Stimulated activated memory B cell treated with anti-CD40 and anti-IgM and Interleukin-4, amounts not matched to agents 10 μg/mL and 1 μg/mL and 100 μg/mL, for 72 hours (primary cell): ENCODE measurements around the gene ATP6V1E1.

Experiments
- ATAC-seq: fragments of 150-1000 bp; cut with Tn5 transposase; 2 replicates; pipeline ENCODE4 v1.10.0; 2021
- H3K27ac Mint-ChIP-seq: one replicate; pipeline ENCODE4 v1.8.0; 2022; ENCODE audit warnings: mild to moderate bottlenecking, mixed read lengths
- H3K27me3 Mint-ChIP-seq: one replicate; pipeline ENCODE4 v1.8.0; 2022; ENCODE audit warnings: mixed read lengths
- H3K36me3 Mint-ChIP-seq: one replicate; pipeline ENCODE4 v1.8.0; 2022; ENCODE audit warnings: mixed read lengths
- H3K4me1 Mint-ChIP-seq: one replicate; pipeline ENCODE4 v1.8.0; 2022; ENCODE audit warnings: mixed read lengths
- H3K4me3 Mint-ChIP-seq: one replicate; pipeline ENCODE4 v1.8.0; 2022; ENCODE audit warnings: mild to moderate bottlenecking, moderate library complexity, mixed read lengths
- H3K9me3 Mint-ChIP-seq: one replicate; pipeline ENCODE4 v1.8.0; 2022; ENCODE audit warnings: mixed read lengths

The ATP6V1E1 gene

DNA sequence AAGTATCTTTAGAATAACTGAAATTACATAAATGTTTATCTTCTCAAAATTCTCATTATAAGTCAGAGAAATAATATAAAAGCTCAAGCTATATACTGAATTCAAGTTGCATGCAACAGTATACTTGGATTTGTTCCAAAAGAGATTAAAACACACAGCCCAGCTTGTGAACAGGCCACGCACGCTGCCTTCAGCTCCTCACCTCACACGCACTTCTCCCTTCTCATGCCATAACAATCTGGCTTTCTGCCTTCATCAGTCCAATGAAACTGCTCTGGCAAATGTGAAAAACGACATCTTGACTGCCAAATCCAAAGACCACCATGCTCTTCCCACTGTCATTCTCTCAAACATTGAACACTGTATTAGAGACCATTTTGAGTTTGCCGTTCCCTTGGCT lies 22.1 kb downstream of the ATP6V1E1 start:
- Mint-ChIP-seq H3K27ac (no peak overlapping the region), H3K9me3 (no peaks in the 10 kb centered on the region), H3K4me1 (no peaks in the 10 kb centered on the region), H3K36me3 (peaks cover 17% of the 10 kb centered on the region), H3K4me3 (no peak overlapping the region), H3K27me3 (no peaks in the 10 kb centered on the region)
- no peak for ATAC-seq

DNA sequence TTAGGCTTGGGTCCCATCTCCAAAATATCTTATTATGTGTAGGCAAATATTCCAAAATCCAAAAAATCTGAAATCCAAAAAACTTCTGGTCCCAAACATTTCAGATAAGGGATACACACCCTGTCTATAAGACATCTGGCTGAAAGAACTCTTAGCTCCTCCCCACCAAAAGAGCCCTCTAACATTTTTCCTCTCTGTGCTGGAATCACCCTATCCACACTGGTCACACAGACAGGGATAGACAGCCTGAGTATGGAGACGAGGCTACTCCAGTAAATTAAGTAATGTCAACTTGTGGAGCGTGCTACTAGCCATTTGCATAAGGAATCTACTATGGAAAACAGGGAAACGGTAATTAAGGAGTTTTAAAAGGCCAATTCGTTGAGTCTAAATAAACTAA lies 24.9 kb downstream of the ATP6V1E1 start:
- Mint-ChIP-seq H3K4me3 (no peak overlapping the region), H3K9me3 (no peaks in the 10 kb centered on the region), H3K36me3 (peaks cover 33% of the 10 kb centered on the region), H3K27me3 (no peaks in the 10 kb centered on the region), H3K4me1 (no peaks in the 10 kb centered on the region), H3K27ac (no peak overlapping the region)
- no peak for ATAC-seq

DNA sequence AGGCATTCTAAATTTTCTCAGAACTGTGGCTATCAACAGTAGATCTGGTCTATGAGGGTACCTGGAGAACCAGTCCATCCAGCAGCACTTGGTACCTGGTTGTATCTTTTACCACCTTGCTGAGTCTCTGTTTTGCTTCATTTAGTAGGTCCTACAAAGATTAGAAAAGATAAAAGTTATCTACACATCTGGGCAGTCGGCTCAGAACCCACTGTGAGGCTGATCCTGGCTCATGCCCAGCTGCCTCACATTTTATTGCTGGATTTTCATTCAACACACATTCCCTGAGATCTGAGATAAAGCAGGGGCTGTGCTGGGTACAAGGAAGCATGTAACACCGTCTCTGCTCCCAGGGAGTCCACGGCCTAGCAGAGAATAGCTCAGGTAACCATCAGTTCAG lies 27.5 kb downstream of the ATP6V1E1 start:
- peaks cover 60% of the 10 kb centered on the region for H3K36me3 Mint-ChIP-seq
- ATAC-seq = no peak
- H3K27ac Mint-ChIP-seq = peak overlapping the region; percentile 12

GRCh38 chr22:17598318-17598717 lies 30.2 kb downstream of the ATP6V1E1 start:
- ATAC-seq = no peak
- Mint-ChIP-seq H3K4me1 (peaks cover 28% of the 10 kb centered on the region), H3K4me3 (no peak overlapping the region), H3K27ac (no peak overlapping the region), H3K27me3 (no peaks in the 10 kb centered on the region), H3K9me3 (no peaks in the 10 kb centered on the region), H3K36me3 (peaks cover 66% of the 10 kb centered on the region)

More for the DNA sequence above, 27.5 kb downstream of the ATP6V1E1 start:
- peaks cover 6% of the 10 kb centered on the region for H3K4me1 Mint-ChIP-seq
- H3K27me3 Mint-ChIP-seq = no peaks in the 10 kb centered on the region
- no peak overlapping the region for H3K4me3 Mint-ChIP-seq
- no peaks in the 10 kb centered on the region for H3K9me3 Mint-ChIP-seq

GRCh38 chr22:17597217-17597616 lies 31.3 kb downstream of the ATP6V1E1 start:
- H3K27ac Mint-ChIP-seq = no peak overlapping the region
- no peaks in the 10 kb centered on the region for H3K27me3 Mint-ChIP-seq

DNA sequence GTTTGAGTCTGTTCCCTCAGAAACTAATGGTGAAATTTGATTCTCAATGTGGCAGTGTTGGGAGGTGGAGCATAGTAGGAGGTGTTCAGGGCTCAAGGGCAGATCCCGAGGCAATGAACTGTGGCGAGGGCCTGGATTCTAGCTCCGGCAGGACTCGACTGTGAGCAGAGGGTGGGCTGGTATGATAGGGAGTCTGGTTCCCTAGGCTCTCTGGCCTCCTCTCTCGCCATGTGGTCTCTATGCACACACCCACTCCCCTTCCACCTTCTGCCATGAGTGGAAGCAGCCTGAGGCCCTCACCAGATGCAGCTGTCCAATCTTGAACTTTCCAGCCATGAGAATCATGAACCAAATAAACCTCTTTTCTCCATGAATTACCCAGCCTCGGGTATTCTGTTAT lies 32.3 kb downstream of the ATP6V1E1 start:
- Mint-ChIP-seq H3K4me1 (peaks cover 28% of the 10 kb centered on the region), H3K36me3 (peaks cover 84% of the 10 kb centered on the region), H3K27ac (no peak overlapping the region), H3K27me3 (no peaks in the 10 kb centered on the region), H3K9me3 (no peaks in the 10 kb centered on the region), H3K4me3 (no peak overlapping the region)
- ATAC-seq = no peak

More at GRCh38 chr22:17597217-17597616, 31.3 kb downstream of the ATP6V1E1 start:
- H3K9me3 Mint-ChIP-seq = no peaks in the 10 kb centered on the region
- peaks cover 28% of the 10 kb centered on the region for H3K4me1 Mint-ChIP-seq
- peaks cover 75% of the 10 kb centered on the region for H3K36me3 Mint-ChIP-seq
- no peak overlapping the region for H3K4me3 Mint-ChIP-seq
- ATAC-seq = no peak

GRCh38 chr22:17592201-17592600 lies 36.3 kb downstream of the ATP6V1E1 start:
- Mint-ChIP-seq H3K27ac (no peak overlapping the region), H3K9me3 (no peaks in the 10 kb centered on the region), H3K27me3 (no peaks in the 10 kb centered on the region), H3K4me1 (peaks cover 28% of the 10 kb centered on the region), H3K4me3 (no peak overlapping the region), H3K36me3 (peaks cover 65% of the 10 kb centered on the region)
- no peak for ATAC-seq

- Mint-ChIP-seq H3K4me1 (peaks cover 17% of the 10 kb centered on the region), H3K9me3 (no peaks in the 10 kb centered on the region), H3K36me3 (peaks cover 49% of the 10 kb centered on the region), H3K27ac (no peak overlapping the region), H3K27me3 (no peaks in the 10 kb centered on the region), H3K4me3 (no peak overlapping the region)
- no peak for ATAC-seq
Observed at GRCh38 chr22:17590586-17590985, 38.0 kb downstream of the ATP6V1E1 start.

DNA sequence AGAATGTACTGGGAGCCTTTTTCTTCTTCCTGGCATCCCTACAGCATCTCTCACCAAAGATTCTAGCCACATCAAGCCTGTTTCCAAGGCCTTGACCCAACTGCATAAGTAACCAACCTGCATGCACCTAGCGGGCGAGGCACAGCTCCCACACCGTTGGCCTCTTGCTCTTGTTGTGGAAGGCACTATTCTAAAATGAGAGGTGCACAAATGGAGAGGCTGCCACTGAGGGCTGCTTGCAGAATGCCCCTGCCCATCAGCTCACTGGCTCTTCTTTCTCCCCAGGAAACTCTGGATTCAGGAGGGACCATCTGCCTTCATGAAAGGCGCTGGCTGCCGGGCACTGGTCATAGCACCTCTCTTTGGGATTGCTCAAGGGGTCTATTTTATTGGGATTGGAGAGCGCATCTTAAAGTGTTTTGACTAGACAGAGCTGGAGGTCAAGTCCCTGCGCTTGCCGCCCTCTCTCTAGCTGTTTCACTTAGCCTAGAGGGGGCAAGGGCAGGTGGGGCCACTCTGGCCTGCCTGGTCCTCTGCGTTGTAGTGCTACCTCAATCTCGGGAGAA lies 38.7 kb downstream of the ATP6V1E1 start:
- no peak overlapping the region for H3K27ac Mint-ChIP-seq
- ATAC-seq = no peak
- H3K4me3 Mint-ChIP-seq = no peak overlapping the region
- H3K27me3 Mint-ChIP-seq = no peaks in the 10 kb centered on the region
- no peaks in the 10 kb centered on the region for H3K9me3 Mint-ChIP-seq
- peaks cover 10% of the 10 kb centered on the region for H3K4me1 Mint-ChIP-seq
- peaks cover 46% of the 10 kb centered on the region for H3K36me3 Mint-ChIP-seq

DNA sequence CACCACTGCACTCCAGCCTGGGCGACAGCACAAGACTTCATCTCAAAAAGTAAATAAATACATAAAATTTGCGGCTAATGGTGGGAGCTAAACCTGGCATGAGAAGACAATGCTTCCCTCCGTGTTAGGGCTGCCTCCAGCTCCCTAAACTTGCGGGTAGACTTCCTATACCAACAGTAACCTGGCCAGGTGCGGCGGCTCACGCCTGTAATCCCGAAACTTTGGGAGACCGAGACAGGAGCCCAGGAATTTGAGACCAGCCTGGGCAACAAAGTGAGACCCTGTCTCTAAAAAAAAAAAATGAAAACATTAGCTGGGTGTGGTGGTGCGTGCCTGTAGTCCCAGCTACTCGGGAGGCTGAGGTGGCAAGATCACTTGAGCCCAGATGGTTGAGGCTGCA lies 39.9 kb downstream of the ATP6V1E1 start:
- no peak overlapping the region for H3K4me3 Mint-ChIP-seq
- H3K9me3 Mint-ChIP-seq = no peaks in the 10 kb centered on the region
- no peaks in the 10 kb centered on the region for H3K4me1 Mint-ChIP-seq
- peaks cover 39% of the 10 kb centered on the region for H3K36me3 Mint-ChIP-seq
- no peak overlapping the region for H3K27ac Mint-ChIP-seq
- H3K27me3 Mint-ChIP-seq = no peaks in the 10 kb centered on the region
- ATAC-seq = no peak

GRCh38 chr22:17587629-17588028 lies 40.9 kb downstream of the ATP6V1E1 start:
- no peaks in the 10 kb centered on the region for H3K4me1 Mint-ChIP-seq
- no peaks in the 10 kb centered on the region for H3K27me3 Mint-ChIP-seq
- H3K4me3 Mint-ChIP-seq = no peak overlapping the region
- H3K36me3 Mint-ChIP-seq = peaks cover 31% of the 10 kb centered on the region
- ATAC-seq = no peak
- H3K9me3 Mint-ChIP-seq = no peaks in the 10 kb centered on the region
- no peak overlapping the region for H3K27ac Mint-ChIP-seq

DNA sequence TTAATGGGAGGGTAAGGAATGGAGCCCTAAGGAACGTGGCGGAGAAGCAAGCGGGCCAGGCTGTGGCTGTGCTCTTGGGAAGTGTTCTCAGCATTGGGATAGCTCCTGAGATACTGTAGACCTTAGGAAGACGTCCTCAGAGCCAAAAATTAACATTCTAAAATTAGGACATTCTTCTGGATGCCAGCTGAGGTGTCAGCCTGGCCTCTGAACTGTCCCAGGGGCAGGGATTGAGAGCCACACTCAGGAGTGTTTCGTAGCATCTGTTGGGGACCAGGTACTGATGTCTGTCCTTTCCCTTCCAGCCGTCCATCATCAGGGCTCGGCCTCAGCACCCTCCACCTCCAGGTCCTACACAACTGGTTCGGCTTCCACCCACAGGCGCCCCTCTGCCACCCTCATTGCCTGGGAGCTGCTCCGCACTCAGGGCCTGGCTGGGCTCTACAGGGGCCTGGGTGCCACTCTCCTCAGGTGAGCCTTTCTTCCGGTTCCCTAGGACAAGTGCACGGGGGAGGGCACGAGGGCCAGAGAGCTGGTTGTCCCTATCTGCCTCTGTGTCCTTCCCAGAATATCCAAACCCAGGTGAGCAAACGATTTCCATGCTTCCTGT lies 41.6 kb downstream of the ATP6V1E1 start:
- Mint-ChIP-seq H3K36me3 (peaks cover 25% of the 10 kb centered on the region), H3K27me3 (peaks cover 3% of the 10 kb centered on the region), H3K4me3 (no peak overlapping the region), H3K4me1 (no peaks in the 10 kb centered on the region), H3K27ac (no peak overlapping the region), H3K9me3 (no peaks in the 10 kb centered on the region)
- ATAC-seq = no peak

GRCh38 chr22:17583151-17583550 lies 45.4 kb downstream of the ATP6V1E1 start:
- Mint-ChIP-seq H3K9me3 (no peaks in the 10 kb centered on the region), H3K27ac (no peak overlapping the region), H3K27me3 (peaks cover 10% of the 10 kb centered on the region), H3K36me3 (no peaks in the 10 kb centered on the region), H3K4me1 (no peaks in the 10 kb centered on the region), H3K4me3 (no peak overlapping the region)
- ATAC-seq = no peak

GRCh38 chr22:17581631-17582030 lies 46.9 kb downstream of the ATP6V1E1 start:
- no peak overlapping the region for H3K27ac Mint-ChIP-seq
- H3K36me3 Mint-ChIP-seq = no peaks in the 10 kb centered on the region
- no peak for ATAC-seq
- H3K4me3 Mint-ChIP-seq = no peak overlapping the region
- H3K9me3 Mint-ChIP-seq = no peaks in the 10 kb centered on the region
- H3K27me3 Mint-ChIP-seq = peaks cover 10% of the 10 kb centered on the region
- no peaks in the 10 kb centered on the region for H3K4me1 Mint-ChIP-seq

DNA sequence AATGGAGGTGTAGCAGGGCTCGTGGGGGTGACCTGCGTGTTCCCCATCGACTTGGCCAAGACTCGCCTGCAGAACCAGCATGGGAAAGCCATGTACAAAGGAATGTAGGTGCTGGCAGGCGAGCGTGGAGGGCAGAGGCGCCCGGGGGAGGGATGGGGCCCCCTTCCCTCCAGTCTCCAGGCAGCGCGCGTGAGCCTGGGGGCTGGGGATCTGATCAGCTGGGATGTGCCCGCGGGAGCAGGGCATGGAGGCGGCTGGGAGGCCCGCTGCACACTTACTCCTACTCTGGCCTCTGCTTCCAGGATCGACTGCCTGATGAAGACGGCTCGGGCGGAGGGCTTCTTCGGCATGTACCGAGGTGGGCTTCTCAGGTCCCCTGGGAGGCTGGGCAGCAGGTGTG lies 47.5 kb downstream of the ATP6V1E1 start:
- Mint-ChIP-seq H3K27me3 (peaks cover 10% of the 10 kb centered on the region), H3K4me3 (no peak overlapping the region), H3K36me3 (no peaks in the 10 kb centered on the region), H3K4me1 (no peaks in the 10 kb centered on the region), H3K9me3 (no peaks in the 10 kb centered on the region), H3K27ac (no peak overlapping the region)
- no peak for ATAC-seq

- Mint-ChIP-seq H3K27me3 (peaks cover 10% of the 10 kb centered on the region), H3K36me3 (no peaks in the 10 kb centered on the region), H3K4me1 (no peaks in the 10 kb centered on the region), H3K4me3 (no peak overlapping the region), H3K27ac (no peak overlapping the region), H3K9me3 (no peaks in the 10 kb centered on the region)
- ATAC-seq = peak; percentile 34
Observed at GRCh38 chr22:17580441-17581031, 48.0 kb downstream of the ATP6V1E1 start.
